Natural killer cell treated with Interleukin-12 subunit alpha and Interleukin-12 subunit beta and Interleukin-15 and Interleukin-18, amount 100 ng/mL, for 72 hours (primary cell): ENCODE data around the gene ZBTB20. TPM values are rescaled to one million over a fixed set of nuclear protein-coding genes. Genes with fewer than 3 reads are reported as not detected.

Experiments used
- ATAC-seq, 2 donors: fragments of 150-1000 bp; cut with Tn5 transposase in 1 of 2; sonication (Bioruptor Pico), chemical (Tn5 transposase) in 1 of 2; 2 replicates each; pipeline ENCODE4 v1.10.0; 2021
- DNase-seq: peaks from one replicate; pipeline ENCODE4 v3.0.0; 2022; ENCODE audit warnings: low spot score
- H3K27ac Mint-ChIP-seq, 2 donors: 1 replicate in 1 of 2; 2 replicates in 1 of 2; pipeline ENCODE4 v1.8.0; 2022; ENCODE audit warnings: mixed read lengths in 2 of 2, mild to moderate bottlenecking in 1 of 2, moderate library complexity in 1 of 2
- H3K27me3 Mint-ChIP-seq, 2 donors: 1 replicate in 1 of 2; 2 replicates in 1 of 2; pipeline ENCODE4 v1.8.0; 2022; ENCODE audit warnings: mixed read lengths in 2 of 2
- H3K36me3 Mint-ChIP-seq: one replicate; pipeline ENCODE4 v1.8.0; 2022; ENCODE audit warnings: mixed read lengths
- H3K4me1 Mint-ChIP-seq, 2 donors: 1 replicate in 1 of 2; 2 replicates in 1 of 2; pipeline ENCODE4 v1.8.0; 2022; ENCODE audit warnings: low read depth in 2 of 2, mixed read lengths in 2 of 2, mild to moderate bottlenecking in 1 of 2
- H3K4me3 Mint-ChIP-seq: one replicate; pipeline ENCODE4 v1.8.0; 2022; ENCODE audit warnings: mixed read lengths
- H3K9me3 Mint-ChIP-seq: 2 replicates; pipeline ENCODE4 v1.8.0; 2022; ENCODE audit warnings: mixed read lengths
- total RNA-seq, 2 donors: library from RNA; stranded (reverse); gene quantifications; one replicate each; pipeline ENCODE4 v1.2.3, GENCODE V29; 2022

The ZBTB20 gene
- total RNA-seq, 2 donors from 2014 or later = 8.7 to 14.2 TPM

DNA sequence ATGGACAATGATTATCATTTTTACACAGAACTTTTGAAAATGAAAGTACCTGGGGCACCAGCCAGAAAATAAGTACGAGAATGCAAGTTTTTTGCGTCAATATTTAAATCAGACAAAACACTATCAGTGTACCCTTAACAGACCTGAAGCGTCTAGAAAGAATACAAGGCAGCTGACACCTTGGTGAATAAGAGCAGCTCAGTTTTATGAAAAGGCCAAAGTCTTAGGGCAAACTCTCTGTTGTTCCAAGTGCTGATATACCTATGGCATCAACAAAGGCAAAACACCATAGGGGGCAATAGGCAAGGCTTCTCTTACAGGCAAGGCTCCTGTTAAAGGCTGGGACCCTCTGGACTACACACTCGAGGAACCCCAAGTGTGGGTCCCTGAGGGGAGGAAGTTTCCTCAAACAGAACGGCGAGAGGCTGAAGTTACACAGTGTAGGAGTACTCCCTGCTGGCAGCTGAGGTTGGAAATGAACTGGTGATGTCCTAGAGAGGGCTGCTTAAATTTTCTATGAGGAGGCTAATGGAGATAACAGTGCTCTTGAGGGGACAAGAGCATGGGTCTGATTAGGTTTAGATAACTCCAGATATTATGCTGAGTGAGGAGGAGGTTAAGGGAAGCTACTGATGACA is 562.2 kb downstream of the ZBTB20 start:
- peak overlapping the region in 1 of 2 donors; percentile 43 for H3K27ac Mint-ChIP-seq
- H3K4me1 Mint-ChIP-seq = peaks cover 4 to 5% of the 10 kb centered on the region in 2 donors
- no peaks in the 10 kb centered on the region for H3K27me3 Mint-ChIP-seq
- no peaks in the 10 kb centered on the region for H3K36me3 Mint-ChIP-seq
- DNase-seq = no peak
- H3K4me3 Mint-ChIP-seq = no peak overlapping the region
- H3K9me3 Mint-ChIP-seq = no peaks in the 10 kb centered on the region
- peak; percentile 41 to 45 for ATAC-seq

DNA sequence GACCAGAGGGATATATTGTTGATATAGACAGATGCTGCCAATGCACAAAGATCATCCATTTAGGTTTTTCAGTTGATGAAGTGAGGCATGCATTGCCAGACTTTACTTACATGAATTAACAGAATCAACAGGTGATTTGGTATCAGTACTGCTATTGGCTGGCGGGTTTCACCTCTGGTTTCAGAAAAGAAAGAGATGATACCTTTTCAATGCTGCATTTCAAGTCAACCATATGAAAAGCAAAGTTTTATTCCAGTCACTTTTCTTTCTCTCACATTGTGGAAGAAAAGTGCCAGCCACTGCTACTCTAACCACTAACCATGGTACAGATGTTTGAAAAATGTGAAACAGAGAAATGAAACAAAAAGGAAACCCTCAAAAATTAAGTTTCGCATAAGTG is 564.2 kb downstream of the ZBTB20 start:
- Mint-ChIP-seq H3K4me3 (no peak overlapping the region), H3K36me3 (no peaks in the 10 kb centered on the region), H3K9me3 (no peaks in the 10 kb centered on the region), H3K27ac (no peak overlapping the region), H3K4me1 (peaks cover 4 to 5% of the 10 kb centered on the region in 2 donors), H3K27me3 (no peaks in the 10 kb centered on the region)
- DNase-seq (no peak), ATAC-seq (no peak)

DNA sequence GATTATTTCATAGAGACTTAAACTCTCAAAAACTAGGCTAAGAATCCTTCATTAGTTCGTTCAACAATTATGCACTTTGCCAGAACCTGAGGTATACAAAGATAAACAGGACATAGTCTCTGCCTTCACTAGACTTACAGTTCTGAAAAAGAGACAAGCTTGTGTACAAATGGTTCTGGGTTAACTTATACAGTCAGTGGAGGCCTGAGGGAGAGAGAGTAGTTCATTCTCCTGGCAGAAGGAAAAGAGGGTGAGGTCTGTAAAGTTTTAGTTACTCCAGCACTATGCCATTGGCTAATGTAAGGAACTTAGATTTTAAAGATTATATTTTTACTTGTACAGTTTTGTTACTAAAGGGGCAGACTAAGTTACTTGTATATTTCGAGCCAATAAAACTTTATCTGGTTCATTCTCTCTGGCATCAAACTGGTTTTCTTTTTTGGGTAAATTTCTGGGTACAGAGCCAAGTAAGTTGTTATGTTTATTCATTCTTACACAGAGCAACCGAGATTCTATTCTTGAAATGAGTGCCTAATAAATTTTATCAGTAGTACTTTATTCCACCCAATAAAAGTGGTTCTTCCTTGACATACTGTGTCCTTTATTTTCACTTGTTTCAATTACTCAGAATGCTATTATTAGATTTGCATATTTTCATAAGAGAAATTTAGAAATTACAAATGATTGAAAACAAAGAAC is 574.6 kb downstream of the ZBTB20 start:
- Mint-ChIP-seq H3K27me3 (no peaks in the 10 kb centered on the region), H3K9me3 (no peaks in the 10 kb centered on the region), H3K4me3 (no peak overlapping the region), H3K27ac (no peak overlapping the region), H3K4me1 (peaks cover 0 to 2% of the 10 kb centered on the region in 2 donors), H3K36me3 (no peaks in the 10 kb centered on the region)
- ATAC-seq (no peak), DNase-seq (no peak)

- Mint-ChIP-seq H3K36me3 (no peaks in the 10 kb centered on the region), H3K27ac (no peak overlapping the region), H3K9me3 (no peaks in the 10 kb centered on the region), H3K4me3 (no peak overlapping the region), H3K27me3 (no peaks in the 10 kb centered on the region), H3K4me1 (peaks cover 10 to 14% of the 10 kb centered on the region in 2 donors)
- DNase-seq (no peak), ATAC-seq (no peak)
These were observed 575.7 kb downstream of the ZBTB20 start for GRCh38 chr3:114571363-114571762.

- Mint-ChIP-seq H3K4me1 (peaks cover 15 to 23% of the 10 kb centered on the region in 2 donors), H3K27ac (no peak overlapping the region), H3K9me3 (no peaks in the 10 kb centered on the region), H3K27me3 (no peaks in the 10 kb centered on the region), H3K4me3 (no peak overlapping the region), H3K36me3 (peaks cover 6% of the 10 kb centered on the region)
- ATAC-seq = no peak
- DNase-seq = no peak
These were observed 577.9 kb downstream of the ZBTB20 start for GRCh38 chr3:114569186-114569585.

DNA sequence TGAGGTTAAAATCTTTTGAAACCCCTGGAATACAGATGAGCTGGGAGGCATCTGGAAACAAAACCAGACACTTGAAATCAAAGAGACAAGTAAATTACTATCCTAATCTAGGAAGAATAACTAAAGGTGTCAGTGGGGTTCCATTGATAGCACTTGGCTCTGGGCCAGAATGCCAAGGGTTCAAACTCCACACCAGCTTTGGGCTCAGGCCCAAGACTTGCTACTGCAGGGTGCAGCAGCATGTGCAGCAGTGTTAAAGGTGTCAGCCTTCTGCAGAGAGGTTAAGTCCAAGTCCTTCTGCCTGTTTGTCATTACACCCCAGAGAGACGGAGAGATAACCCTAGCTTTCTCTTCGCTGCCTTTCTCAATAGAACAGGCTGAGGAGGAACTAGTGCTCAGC is 579.3 kb downstream of the ZBTB20 start:
- no peaks in the 10 kb centered on the region for H3K27me3 Mint-ChIP-seq
- H3K9me3 Mint-ChIP-seq = peaks cover 4% of the 10 kb centered on the region
- H3K36me3 Mint-ChIP-seq = peaks cover 6% of the 10 kb centered on the region
- no peak for DNase-seq
- ATAC-seq = no peak
- peaks cover 15 to 23% of the 10 kb centered on the region in 2 donors for H3K4me1 Mint-ChIP-seq
- H3K27ac Mint-ChIP-seq = no peak overlapping the region
- H3K4me3 Mint-ChIP-seq = no peak overlapping the region

GRCh38 chr3:114566767-114567166 is 580.3 kb downstream of the ZBTB20 start:
- peaks cover 4% of the 10 kb centered on the region for H3K9me3 Mint-ChIP-seq
- no peak overlapping the region for H3K27ac Mint-ChIP-seq
- H3K4me1 Mint-ChIP-seq = peaks cover 15 to 23% of the 10 kb centered on the region in 2 donors
- ATAC-seq (no peak), DNase-seq (no peak)
- H3K36me3 Mint-ChIP-seq = peaks cover 6% of the 10 kb centered on the region
- H3K27me3 Mint-ChIP-seq = no peaks in the 10 kb centered on the region
- H3K4me3 Mint-ChIP-seq = no peak overlapping the region

GRCh38 chr3:114566162-114566755 is 580.8 kb downstream of the ZBTB20 start:
- no peak overlapping the region for H3K4me3 Mint-ChIP-seq
- no peaks in the 10 kb centered on the region for H3K27me3 Mint-ChIP-seq
- ATAC-seq = no peak

GRCh38 chr3:114565216-114565615 is 581.9 kb downstream of the ZBTB20 start:
- H3K27ac Mint-ChIP-seq = no peak overlapping the region
- peaks cover 15 to 23% of the 10 kb centered on the region in 2 donors for H3K4me1 Mint-ChIP-seq
- H3K27me3 Mint-ChIP-seq = no peaks in the 10 kb centered on the region
- H3K9me3 Mint-ChIP-seq = peaks cover 4% of the 10 kb centered on the region
- peaks cover 6% of the 10 kb centered on the region for H3K36me3 Mint-ChIP-seq
- no peak for DNase-seq
- H3K4me3 Mint-ChIP-seq = no peak overlapping the region
- no peak for ATAC-seq

More at GRCh38 chr3:114566162-114566755, 580.8 kb downstream of the ZBTB20 start:
- peaks cover 6% of the 10 kb centered on the region for H3K36me3 Mint-ChIP-seq
- no peak for DNase-seq
- no peak overlapping the region for H3K27ac Mint-ChIP-seq
- peaks cover 15 to 23% of the 10 kb centered on the region in 2 donors for H3K4me1 Mint-ChIP-seq
- H3K9me3 Mint-ChIP-seq = peaks cover 4% of the 10 kb centered on the region

DNA sequence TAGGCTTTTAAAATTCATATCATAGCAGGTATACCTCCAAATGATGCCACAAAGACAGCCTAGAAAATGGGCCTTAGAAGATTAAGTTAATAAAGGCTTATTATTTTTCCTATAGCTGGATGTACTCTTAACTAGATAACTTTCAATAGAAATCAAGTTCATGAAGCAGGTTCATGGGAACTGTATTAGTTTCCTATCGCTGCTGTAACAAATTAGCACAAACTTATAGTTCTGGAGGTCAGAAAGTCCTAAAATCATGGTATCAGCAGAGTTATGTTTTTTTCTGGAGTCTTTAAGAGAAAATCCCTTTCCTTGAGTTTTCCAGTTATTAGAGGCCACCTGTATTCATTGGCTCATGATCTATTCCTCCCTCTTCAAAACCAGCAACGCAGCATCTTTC is 583.4 kb downstream of the ZBTB20 start:
- Mint-ChIP-seq H3K4me1 (peaks cover 15 to 23% of the 10 kb centered on the region in 2 donors), H3K4me3 (no peak overlapping the region), H3K9me3 (peaks cover 4% of the 10 kb centered on the region), H3K27ac (no peak overlapping the region), H3K27me3 (no peaks in the 10 kb centered on the region), H3K36me3 (peaks cover 6% of the 10 kb centered on the region)
- DNase-seq = no peak
- ATAC-seq = no peak

DNA sequence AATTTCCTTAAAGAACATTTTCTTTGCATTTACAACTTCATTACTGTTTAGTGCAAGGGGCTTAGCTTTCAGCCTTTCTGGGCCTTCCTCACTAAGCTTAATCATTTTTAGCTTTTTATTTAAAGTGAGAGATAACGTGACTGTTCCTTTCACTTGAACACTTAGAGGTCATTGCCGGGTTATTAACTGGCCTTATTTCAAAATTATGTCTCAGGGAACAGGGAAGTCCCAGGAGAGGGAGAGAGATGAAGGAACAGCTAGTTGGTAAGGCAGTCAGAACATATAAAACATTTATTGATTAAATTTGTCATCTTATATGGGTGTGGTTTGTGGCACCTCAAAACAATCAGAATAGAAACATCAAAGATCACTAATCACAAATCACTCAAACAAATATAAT is 584.5 kb downstream of the ZBTB20 start:
- Mint-ChIP-seq H3K9me3 (peaks cover 4% of the 10 kb centered on the region), H3K4me1 (peaks cover 15 to 22% of the 10 kb centered on the region in 2 donors), H3K4me3 (no peak overlapping the region), H3K27me3 (no peaks in the 10 kb centered on the region), H3K27ac (no peak overlapping the region), H3K36me3 (peaks cover 6% of the 10 kb centered on the region)
- no peak for DNase-seq
- no peak for ATAC-seq

GRCh38 chr3:114558271-114558670 is 588.8 kb downstream of the ZBTB20 start:
- DNase-seq (no peak), ATAC-seq (no peak)
- no peak overlapping the region for H3K27ac Mint-ChIP-seq
- H3K36me3 Mint-ChIP-seq = no peaks in the 10 kb centered on the region
- H3K4me3 Mint-ChIP-seq = no peak overlapping the region
- H3K27me3 Mint-ChIP-seq = no peaks in the 10 kb centered on the region
- H3K4me1 Mint-ChIP-seq = peaks cover 3 to 12% of the 10 kb centered on the region in 2 donors
- H3K9me3 Mint-ChIP-seq = no peaks in the 10 kb centered on the region

DNA sequence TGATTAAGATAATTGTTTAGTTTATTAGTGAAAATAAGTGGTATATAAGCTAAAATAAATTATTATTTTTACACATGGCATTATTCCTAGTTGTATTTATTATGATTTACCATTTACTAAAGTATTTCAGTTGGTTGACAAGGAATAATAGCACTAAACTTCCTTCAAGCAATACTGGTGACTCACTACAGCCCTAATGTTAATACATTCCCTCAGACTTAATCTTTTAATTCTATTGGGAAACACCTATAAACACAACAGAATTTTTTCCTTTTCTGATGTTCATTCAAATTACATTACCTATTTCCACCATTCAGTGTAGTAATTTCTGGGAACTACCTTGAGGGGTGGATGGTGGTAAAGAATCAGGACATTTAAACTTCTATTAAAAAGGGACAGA is 589.3 kb downstream of the ZBTB20 start:
- DNase-seq = no peak
- no peaks in the 10 kb centered on the region for H3K36me3 Mint-ChIP-seq
- no peak overlapping the region for H3K27ac Mint-ChIP-seq
- no peak for ATAC-seq
- no peaks in the 10 kb centered on the region for H3K27me3 Mint-ChIP-seq
- H3K4me1 Mint-ChIP-seq = peaks cover 3 to 12% of the 10 kb centered on the region in 2 donors
- no peak overlapping the region for H3K4me3 Mint-ChIP-seq
- H3K9me3 Mint-ChIP-seq = no peaks in the 10 kb centered on the region

GRCh38 chr3:114556657-114557213 is 590.4 kb downstream of the ZBTB20 start:
- H3K4me1 Mint-ChIP-seq = peaks cover 3 to 12% of the 10 kb centered on the region in 2 donors
- H3K36me3 Mint-ChIP-seq = no peaks in the 10 kb centered on the region
- H3K4me3 Mint-ChIP-seq = no peak overlapping the region
- no peak overlapping the region for H3K27ac Mint-ChIP-seq
- no peaks in the 10 kb centered on the region for H3K9me3 Mint-ChIP-seq
- no peaks in the 10 kb centered on the region for H3K27me3 Mint-ChIP-seq
- no peak for DNase-seq
- ATAC-seq = no peak
